ENCODE measurements around the gene CDYL2.

Gene CDYL2

DNA sequence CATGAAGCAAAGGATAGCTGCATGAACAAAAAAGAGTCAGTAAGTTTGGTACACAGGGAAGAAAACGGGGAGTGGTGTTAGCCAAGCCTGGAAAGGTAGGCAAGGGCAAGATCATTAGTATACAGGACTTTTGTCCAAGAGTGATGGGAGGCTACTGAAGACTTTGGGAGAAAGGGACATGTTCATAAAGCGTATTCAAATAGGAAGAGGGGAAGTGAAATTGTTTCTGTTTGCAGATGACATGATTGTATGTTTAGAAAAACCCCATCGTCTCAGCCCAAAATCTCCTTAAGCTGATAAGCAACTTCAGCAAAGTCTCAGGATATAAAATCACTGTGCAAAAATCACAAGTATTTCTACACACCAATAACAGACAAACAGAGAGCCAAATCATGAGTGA, 19.4 kb downstream of the CDYL2 start:
- Histone ChIP-seq H3K4me2 (ENCODE audit: low read length) (no peak overlapping the region), H3K27ac (ENCODE audit: low read depth, low read length) (no peak overlapping the region), H3K4me3 (ENCODE audit: low read length) (no peak overlapping the region), H3K27me3 (ENCODE audit: control insufficient read depth, low read length) (no peaks in the 10 kb centered on the region), H4K20me1 (ENCODE audit: control insufficient read depth, insufficient read depth, low read depth, low read length) (no peaks in the 10 kb centered on the region), H3F3A (ENCODE audit: control insufficient read depth, insufficient read depth) (no peaks in the 10 kb centered on the region), H3K4me1 (ENCODE audit: control insufficient read depth, low read length) (no peaks in the 10 kb centered on the region), H3K9me2 (replicated peaks; ENCODE audit: control insufficient read depth, low read length) (no peaks in the 10 kb centered on the region), H3K36me3 (ENCODE audit: control insufficient read depth, low read length) (no peaks in the 10 kb centered on the region), H3K9me3 (ENCODE audit: control insufficient read depth, insufficient read depth, low read length) (no peaks in the 10 kb centered on the region), H3K79me2 (ENCODE audit: control insufficient read depth, low read length) (no peaks in the 10 kb centered on the region)
- TF ChIP-seq CTCF (IDR thresholded peaks at IDR 0.05; ENCODE audit: low read depth, low read length, poor library complexity, severe bottlenecking) (no peak), EZH2phosphoT487 (IDR thresholded peaks at IDR 0.05; ENCODE audit: borderline replicate concordance, low read length) (no peak)

DNA sequence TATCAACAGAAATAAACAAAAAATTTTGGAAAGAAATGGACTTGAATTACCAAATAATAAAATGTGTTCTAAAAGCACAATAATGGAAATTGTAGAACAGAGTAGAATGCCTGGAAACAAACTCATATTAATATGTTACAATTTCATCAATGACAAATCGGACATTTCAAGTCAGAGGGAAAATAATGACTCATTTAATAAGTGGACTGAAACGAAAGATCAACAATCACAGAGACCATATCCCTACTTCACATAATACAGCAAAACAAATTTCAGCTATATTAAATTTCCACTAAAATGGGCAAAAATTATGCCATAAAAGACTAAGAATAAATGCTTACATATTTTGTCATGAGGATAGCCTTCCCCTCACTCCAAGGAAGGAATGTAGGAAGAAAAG, 25.7 kb downstream of the CDYL2 start:
- Histone ChIP-seq H3K4me2 (ENCODE audit: low read length) (no peak overlapping the region), H3F3A (ENCODE audit: control insufficient read depth, insufficient read depth) (no peaks in the 10 kb centered on the region), H3K4me1 (ENCODE audit: control insufficient read depth, low read length) (no peaks in the 10 kb centered on the region), H3K27me3 (ENCODE audit: control insufficient read depth, low read length) (no peaks in the 10 kb centered on the region), H3K4me3 (ENCODE audit: low read length) (no peak overlapping the region), H4K20me1 (ENCODE audit: control insufficient read depth, insufficient read depth, low read depth, low read length) (no peaks in the 10 kb centered on the region), H3K9me2 (replicated peaks; ENCODE audit: control insufficient read depth, low read length) (no peaks in the 10 kb centered on the region), H3K79me2 (ENCODE audit: control insufficient read depth, low read length) (no peaks in the 10 kb centered on the region), H3K36me3 (ENCODE audit: control insufficient read depth, low read length) (no peaks in the 10 kb centered on the region), H3K9me3 (ENCODE audit: control insufficient read depth, insufficient read depth, low read length) (no peaks in the 10 kb centered on the region), H3K27ac (ENCODE audit: low read depth, low read length) (no peak overlapping the region)
- no peak for TF ChIP-seq CTCF (IDR thresholded peaks at IDR 0.05; ENCODE audit: low read depth, low read length, poor library complexity, severe bottlenecking)
- TF ChIP-seq EZH2phosphoT487 (IDR thresholded peaks at IDR 0.05; ENCODE audit: borderline replicate concordance, low read length), result no peak

DNA sequence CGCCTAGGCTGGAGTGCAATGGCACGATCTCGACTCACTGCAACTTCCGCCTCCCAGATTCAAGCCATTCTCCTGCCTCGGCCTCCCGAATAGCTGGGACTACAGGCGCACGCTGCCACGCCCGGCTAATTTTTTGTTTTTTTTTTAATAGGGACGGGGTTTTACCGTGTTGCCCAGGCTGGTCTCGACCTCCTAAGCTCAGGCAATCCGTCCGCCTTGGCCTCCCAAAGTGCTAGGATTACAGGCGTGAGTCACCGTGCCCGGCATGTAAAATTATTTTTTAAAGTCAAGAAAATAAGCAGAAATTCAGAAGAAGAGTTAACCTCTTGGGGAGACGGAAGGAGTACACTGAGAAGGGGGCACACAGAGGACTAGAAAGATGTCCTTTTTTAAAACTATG, 27.5 kb downstream of the CDYL2 start:
- no peaks in the 10 kb centered on the region for H3K4me1 ChIP-seq (ENCODE audit: control insufficient read depth, low read length)
- no peaks in the 10 kb centered on the region for H3K79me2 ChIP-seq (ENCODE audit: control insufficient read depth, low read length)
- H3K36me3 ChIP-seq (ENCODE audit: control insufficient read depth, low read length), result no peaks in the 10 kb centered on the region
- no peak for TF ChIP-seq CTCF (IDR thresholded peaks at IDR 0.05; ENCODE audit: low read depth, low read length, poor library complexity, severe bottlenecking)
- no peak for TF ChIP-seq EZH2phosphoT487 (IDR thresholded peaks at IDR 0.05; ENCODE audit: borderline replicate concordance, low read length)
- H3K9me2 ChIP-seq (replicated peaks; ENCODE audit: control insufficient read depth, low read length), result no peaks in the 10 kb centered on the region
- no peaks in the 10 kb centered on the region for H3K27me3 ChIP-seq (ENCODE audit: control insufficient read depth, low read length)
- no peak overlapping the region for H3K4me2 ChIP-seq (ENCODE audit: low read length)
- H3F3A ChIP-seq (ENCODE audit: control insufficient read depth, insufficient read depth), result no peaks in the 10 kb centered on the region
- H3K4me3 ChIP-seq (ENCODE audit: low read length), result no peak overlapping the region
- no peaks in the 10 kb centered on the region for H3K9me3 ChIP-seq (ENCODE audit: control insufficient read depth, insufficient read depth, low read length)
- no peaks in the 10 kb centered on the region for H4K20me1 ChIP-seq (ENCODE audit: control insufficient read depth, insufficient read depth, low read depth, low read length)
- H3K27ac ChIP-seq (ENCODE audit: low read depth, low read length), result no peak overlapping the region

DNA sequence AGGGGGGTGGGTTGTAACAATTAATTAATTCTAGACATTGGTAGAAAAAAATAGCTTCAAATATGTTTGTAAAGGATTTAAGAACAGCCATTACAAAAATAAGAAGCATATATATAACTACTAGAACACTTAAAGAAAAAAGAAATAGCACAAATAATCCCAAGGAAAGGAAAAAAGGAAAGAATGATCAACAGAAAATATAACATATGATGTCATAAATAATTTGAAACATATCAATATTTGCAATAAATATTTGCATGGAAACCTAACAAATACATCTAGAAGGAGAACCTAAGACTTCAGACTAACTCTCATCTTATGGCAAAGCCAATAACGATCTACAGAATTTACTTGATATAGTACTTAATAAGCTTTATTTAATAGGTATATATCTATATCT, 28.9 kb downstream of the CDYL2 start:
- no peaks in the 10 kb centered on the region for H3K4me1 ChIP-seq (ENCODE audit: control insufficient read depth, low read length)
- H3K36me3 ChIP-seq (ENCODE audit: control insufficient read depth, low read length), result no peaks in the 10 kb centered on the region

More for the DNA sequence above, 28.9 kb downstream of the CDYL2 start:
- Histone ChIP-seq H3K4me3 (ENCODE audit: low read length) (no peak overlapping the region), H3K4me2 (ENCODE audit: low read length) (no peak overlapping the region), H3F3A (ENCODE audit: control insufficient read depth, insufficient read depth) (no peaks in the 10 kb centered on the region), H3K9me3 (ENCODE audit: control insufficient read depth, insufficient read depth, low read length) (no peaks in the 10 kb centered on the region), H4K20me1 (ENCODE audit: control insufficient read depth, insufficient read depth, low read depth, low read length) (no peaks in the 10 kb centered on the region), H3K27ac (ENCODE audit: low read depth, low read length) (no peak overlapping the region), H3K27me3 (ENCODE audit: control insufficient read depth, low read length) (no peaks in the 10 kb centered on the region), H3K79me2 (ENCODE audit: control insufficient read depth, low read length) (no peaks in the 10 kb centered on the region), H3K9me2 (replicated peaks; ENCODE audit: control insufficient read depth, low read length) (no peaks in the 10 kb centered on the region)
- no peak for TF ChIP-seq EZH2phosphoT487 (IDR thresholded peaks at IDR 0.05; ENCODE audit: borderline replicate concordance, low read length)
- TF ChIP-seq CTCF (IDR thresholded peaks at IDR 0.05; ENCODE audit: low read depth, low read length, poor library complexity, severe bottlenecking), result no peak

Measured in DOHH2 (cell line).